ENCODE measurements around the gene LMNTD2. TPM values are rescaled to one million over a fixed set of nuclear protein-coding genes. Genes with fewer than 3 reads are reported as not detected.
A peak's percentile ranks its signal among the peaks of the same experiment; 100 is the strongest.

Gene LMNTD2
- total and polyA plus RNA-seq, 2 of the 13 experiments (the other 11 are each of a cell fraction or from before 2014, with no cell fraction given): 1.1 to 3.1 TPM

- TF ChIP-seq CBX2 (IDR thresholded peaks at IDR 0.05; ENCODE audit: low read depth, low read length): no peak
- TF ChIP-seq CBX2 (CRISPR knock-in tag; IDR thresholded peaks at IDR 0.05; ENCODE audit: low read depth): no peak
- TF ChIP-seq ZNF510 (CRISPR knock-in tag; IDR thresholded peaks at IDR 0.05; ENCODE audit: low read depth): no peak
- TF ChIP-seq MLX (CRISPR knock-in tag; IDR thresholded peaks at IDR 0.05): 0 out of 2 replicates have a peak, but pooled peaks have one; percentile 18
- peak; percentile 83 for TF ChIP-seq ZSCAN31 (CRISPR knock-in tag; IDR thresholded peaks at IDR 0.05; ENCODE audit: low read depth)
- TF ChIP-seq LCORL (IDR thresholded peaks at IDR 0.05): no peak
- peak; percentile 68; the same call in 1 of the 2 replicates for TF ChIP-seq LCORL (CRISPR knock-in tag; IDR thresholded peaks at IDR 0.05)
- TF ChIP-seq, protein P1, sequence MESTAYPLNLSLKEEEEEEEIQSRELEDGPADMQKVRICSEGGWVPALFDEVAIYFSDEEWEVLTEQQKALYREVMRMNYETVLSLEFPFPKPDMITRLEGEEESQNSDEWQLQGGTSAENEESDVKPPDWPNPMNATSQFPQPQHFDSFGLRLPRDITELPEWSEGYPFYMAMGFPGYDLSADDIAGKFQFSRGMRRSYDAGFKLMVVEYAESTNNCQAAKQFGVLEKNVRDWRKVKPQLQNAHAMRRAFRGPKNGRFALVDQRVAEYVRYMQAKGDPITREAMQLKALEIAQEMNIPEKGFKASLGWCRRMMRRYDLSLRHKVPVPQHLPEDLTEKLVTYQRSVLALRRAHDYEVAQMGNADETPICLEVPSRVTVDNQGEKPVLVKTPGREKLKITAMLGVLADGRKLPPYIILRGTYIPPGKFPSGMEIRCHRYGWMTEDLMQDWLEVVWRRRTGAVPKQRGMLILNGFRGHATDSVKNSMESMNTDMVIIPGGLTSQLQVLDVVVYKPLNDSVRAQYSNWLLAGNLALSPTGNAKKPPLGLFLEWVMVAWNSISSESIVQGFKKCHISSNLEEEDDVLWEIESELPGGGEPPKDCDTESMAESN (CRISPR knock-in tag; conservative IDR thresholded peaks at IDR 0.05): peak; percentile 68; the same call in 1 of the 2 replicates
- peak; percentile 88 for TF ChIP-seq SKI (IDR thresholded peaks at IDR 0.05; ENCODE audit: partially characterized antibody)
- TF ChIP-seq SMARCE1 (IDR thresholded peaks at IDR 0.05; ENCODE audit: borderline replicate concordance): no peak
- TF ChIP-seq ARNT2 (CRISPR knock-in tag; IDR thresholded peaks at IDR 0.05; ENCODE audit: low read depth): 0 out of 2 replicates have a peak, but pooled peaks have one; percentile 25
- peak; percentile 78; the same call in 1 of the 2 replicates for TF ChIP-seq MTF2 (CRISPR knock-in tag; IDR thresholded peaks at IDR 0.05; ENCODE audit: borderline replicate concordance)
- TF ChIP-seq ZNF672 (CRISPR knock-in tag; IDR thresholded peaks at IDR 0.05): no peak
- 0 out of 2 replicates have a peak, but pooled peaks have one; percentile 56 for TF ChIP-seq ZNF564 (CRISPR knock-in tag; IDR thresholded peaks at IDR 0.05)
- TF ChIP-seq, protein P2, sequence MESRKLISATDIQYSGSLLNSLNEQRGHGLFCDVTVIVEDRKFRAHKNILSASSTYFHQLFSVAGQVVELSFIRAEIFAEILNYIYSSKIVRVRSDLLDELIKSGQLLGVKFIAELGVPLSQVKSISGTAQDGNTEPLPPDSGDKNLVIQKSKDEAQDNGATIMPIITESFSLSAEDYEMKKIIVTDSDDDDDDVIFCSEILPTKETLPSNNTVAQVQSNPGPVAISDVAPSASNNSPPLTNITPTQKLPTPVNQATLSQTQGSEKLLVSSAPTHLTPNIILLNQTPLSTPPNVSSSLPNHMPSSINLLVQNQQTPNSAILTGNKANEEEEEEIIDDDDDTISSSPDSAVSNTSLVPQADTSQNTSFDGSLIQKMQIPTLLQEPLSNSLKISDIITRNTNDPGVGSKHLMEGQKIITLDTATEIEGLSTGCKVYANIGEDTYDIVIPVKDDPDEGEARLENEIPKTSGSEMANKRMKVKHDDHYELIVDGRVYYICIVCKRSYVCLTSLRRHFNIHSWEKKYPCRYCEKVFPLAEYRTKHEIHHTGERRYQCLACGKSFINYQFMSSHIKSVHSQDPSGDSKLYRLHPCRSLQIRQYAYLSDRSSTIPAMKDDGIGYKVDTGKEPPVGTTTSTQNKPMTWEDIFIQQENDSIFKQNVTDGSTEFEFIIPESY (CRISPR knock-in tag; IDR thresholded peaks at IDR 0.05): peak; percentile 90
- TF ChIP-seq, protein P3, sequence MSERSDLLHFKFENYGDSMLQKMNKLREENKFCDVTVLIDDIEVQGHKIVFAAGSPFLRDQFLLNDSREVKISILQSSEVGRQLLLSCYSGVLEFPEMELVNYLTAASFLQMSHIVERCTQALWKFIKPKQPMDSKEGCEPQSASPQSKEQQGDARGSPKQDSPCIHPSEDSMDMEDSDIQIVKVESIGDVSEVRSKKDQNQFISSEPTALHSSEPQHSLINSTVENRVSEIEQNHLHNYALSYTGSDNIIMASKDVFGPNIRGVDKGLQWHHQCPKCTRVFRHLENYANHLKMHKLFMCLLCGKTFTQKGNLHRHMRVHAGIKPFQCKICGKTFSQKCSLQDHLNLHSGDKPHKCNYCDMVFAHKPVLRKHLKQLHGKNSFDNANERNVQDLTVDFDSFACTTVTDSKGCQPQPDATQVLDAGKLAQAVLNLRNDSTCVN (CRISPR knock-in tag; IDR thresholded peaks at IDR 0.05; ENCODE audit: borderline replicate concordance): no peak
- TF ChIP-seq ZNF678 (CRISPR knock-in tag; IDR thresholded peaks at IDR 0.05): no peak
- no peak for TF ChIP-seq SIX1 (CRISPR knock-in tag; IDR thresholded peaks at IDR 0.05; ENCODE audit: borderline replicate concordance)
- TF ChIP-seq CEBPG (CRISPR knock-in tag; IDR thresholded peaks at IDR 0.05): no peak
- TF ChIP-seq ELF3 (CRISPR knock-in tag; IDR thresholded peaks at IDR 0.05): peak; percentile 64
- 0 out of 2 replicates have a peak, but pooled peaks have one; percentile 42 for TF ChIP-seq ZBTB7A (CRISPR knock-in tag; IDR thresholded peaks at IDR 0.05)
- peak; percentile 37; the same call in 1 of the 2 replicates for TF ChIP-seq GATAD1 (CRISPR knock-in tag; IDR thresholded peaks at IDR 0.05)
- peak; percentile 79 for TF ChIP-seq YY1 (IDR thresholded peaks at IDR 0.05; ENCODE audit: insufficient read depth, insufficient replicate concordance, low read depth, low read length)
- no peak for TF ChIP-seq SMARCC2 (IDR thresholded peaks at IDR 0.05)
- no peak for TF ChIP-seq RNF2 (conservative IDR thresholded peaks at IDR 0.05; ENCODE audit: low read depth)
- peak; percentile 3; the same call in 1 of the 2 replicates for TF ChIP-seq ZSCAN21 (CRISPR knock-in tag; IDR thresholded peaks at IDR 0.05; ENCODE audit: borderline replicate concordance)
- no peak for TF ChIP-seq RFX3 (CRISPR knock-in tag; IDR thresholded peaks at IDR 0.05)
These were observed 41.9 kb downstream of the LMNTD2 start (continued) for GRCh38 chr11:518463-519202.

Measured in HepG2 (cell line).